Subcutaneous abdominal adipose tissue (tissue), 5 donors: Measurements from ENCODE around the gene ZDHHC14.
"Not testable (repeated sequence)": the region's sequence is repeated elsewhere in the genome, so short reads cannot be mapped to it uniquely, and the experiment has no call there.

Experiments used
- H3K27ac ChIP-seq: one replicate; pipeline ENCODE4 v1.7.0; 2013; ENCODE audit warnings: low read depth, mild to moderate bottlenecking, inconsistent platforms, low read length, moderate library complexity
- H3K27me3 ChIP-seq, 5 donors: one replicate each; pipeline ENCODE4 v1.7.0; 2013; ENCODE audit warnings: low read length in 5 of 5, inconsistent platforms in 1 of 5; ENCODE audit not compliant: control insufficient read depth in 5 of 5, insufficient read depth in 4 of 5
- H3K36me3 ChIP-seq, 5 donors: one replicate each; pipeline ENCODE4 v1.7.0; 2013; ENCODE audit warnings: low read length in 5 of 5; ENCODE audit not compliant: control insufficient read depth in 5 of 5, insufficient read depth in 5 of 5
- H3K4me1 ChIP-seq, 5 donors: one replicate each; pipeline ENCODE4 v1.7.0; 2013; ENCODE audit warnings: low read length in 5 of 5, mild to moderate bottlenecking in 3 of 5, moderate library complexity in 1 of 5; ENCODE audit not compliant: control insufficient read depth in 5 of 5, insufficient read depth in 5 of 5
- H3K4me3 ChIP-seq, 5 donors: one replicate each; pipeline ENCODE4 v1.7.0; 2013; ENCODE audit warnings: low read length in 5 of 5, low read depth in 1 of 5
- H3K9ac ChIP-seq, 5 donors: one replicate each; pipeline ENCODE4 v1.7.0; 2013; ENCODE audit warnings: low read length in 5 of 5, mild to moderate bottlenecking in 4 of 5, moderate library complexity in 3 of 5
- H3K9me3 ChIP-seq, 5 donors: one replicate each; pipeline ENCODE4 v1.7.0; 2013; ENCODE audit warnings: low read length in 5 of 5; ENCODE audit not compliant: control insufficient read depth in 5 of 5
- donor health status: healthy.
- donor health status: healthy.
- donor health status: healthy.
- donor health status: healthy.
- donor health status: healthy.

ZDHHC14 gene

GRCh38 chr6:157570104-157570503 is 189.1 kb downstream of the ZDHHC14 start:
- Histone ChIP-seq H3K27me3 (peaks cover 0 to 3% (median 0%) of the 10 kb centered on the region in 5 donors), H3K27ac (no peak overlapping the region), H3K4me3 (no peak overlapping the region), H3K9ac (no peak overlapping the region), H3K36me3 (no peaks in the 10 kb centered on the region), H3K4me1 (peaks cover 0 to 7% (median 2%) of the 10 kb centered on the region in 5 donors), H3K9me3 (peaks cover 0 to 3% (median 0%) of the 10 kb centered on the region in 5 donors)

DNA sequence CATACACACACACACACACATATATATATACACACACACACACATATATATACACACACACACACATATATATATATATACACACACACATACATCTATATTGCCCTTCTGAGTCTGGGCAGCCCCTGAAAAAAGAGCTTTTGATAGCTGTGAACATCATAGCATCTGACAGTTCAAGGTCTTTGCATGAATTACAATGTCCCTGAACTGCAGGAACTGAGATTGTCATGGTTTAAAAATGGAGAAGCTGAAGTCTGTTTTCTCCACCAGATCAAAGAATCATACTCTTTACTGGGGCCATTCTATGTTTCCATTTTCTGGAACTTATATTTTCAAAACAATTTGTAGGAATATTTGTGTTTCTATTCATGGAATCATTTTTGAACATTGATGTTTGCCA is 189.8 kb downstream of the ZDHHC14 start:
- peaks cover 0 to 7% (median 2%) of the 10 kb centered on the region in 5 donors for H3K4me1 ChIP-seq
- no peaks in the 10 kb centered on the region for H3K36me3 ChIP-seq
- no peak overlapping the region for H3K27ac ChIP-seq
- H3K9ac ChIP-seq: no peak overlapping the region
- peaks cover 0 to 3% (median 0%) of the 10 kb centered on the region in 5 donors for H3K27me3 ChIP-seq
- peaks cover 0 to 3% (median 0%) of the 10 kb centered on the region in 5 donors for H3K9me3 ChIP-seq
- no peak overlapping the region for H3K4me3 ChIP-seq

DNA sequence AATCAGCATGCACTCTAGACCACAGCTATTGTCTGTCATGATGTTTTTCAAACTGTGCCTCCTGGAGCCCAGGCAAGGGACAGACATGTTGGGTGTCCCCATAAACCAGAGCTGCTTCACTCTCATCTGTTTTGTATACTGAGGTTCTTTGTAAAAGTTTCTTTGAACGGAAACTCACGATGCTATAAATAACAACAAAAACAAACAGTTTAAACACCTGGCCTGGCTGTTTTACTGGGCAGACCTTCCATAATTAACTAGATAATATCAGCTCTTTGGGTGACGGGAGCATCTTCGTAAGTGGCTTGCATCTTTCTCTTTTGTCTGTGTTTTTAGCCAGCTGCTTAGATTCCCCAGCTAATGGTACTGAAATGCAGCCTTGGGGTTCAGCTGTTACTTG is 190.3 kb downstream of the ZDHHC14 start:
- Histone ChIP-seq H3K27ac (no peak overlapping the region), H3K4me3 (no peak overlapping the region), H3K36me3 (no peaks in the 10 kb centered on the region), H3K4me1 (peaks cover 0 to 2% (median 0%) of the 10 kb centered on the region in 5 donors), H3K9me3 (peaks cover 0 to 3% (median 0%) of the 10 kb centered on the region in 5 donors), H3K27me3 (peaks cover 0 to 3% (median 0%) of the 10 kb centered on the region in 5 donors), H3K9ac (no peak overlapping the region)

DNA sequence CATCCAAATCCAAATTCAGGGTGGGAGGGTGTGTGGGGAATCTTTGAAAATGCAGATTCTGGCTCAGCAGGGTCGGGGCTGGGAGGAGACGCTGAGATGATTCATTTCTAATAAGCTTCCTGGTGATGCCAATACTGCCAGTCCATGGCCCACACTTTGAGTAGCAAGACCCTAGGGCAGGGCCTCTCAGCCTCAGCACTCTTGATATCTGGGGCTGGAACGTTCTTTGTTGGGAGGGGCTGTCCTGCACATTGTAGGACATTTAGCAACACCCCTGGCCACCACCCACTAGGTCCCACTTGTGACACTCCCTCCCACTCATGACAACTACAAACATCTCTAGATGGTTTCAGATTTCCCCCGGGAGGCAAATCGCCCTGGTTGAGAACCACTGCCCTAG is 191.0 kb downstream of the ZDHHC14 start:
- Histone ChIP-seq H3K27me3 (peaks cover 0 to 3% (median 0%) of the 10 kb centered on the region in 5 donors), H3K36me3 (no peaks in the 10 kb centered on the region), H3K9me3 (peaks cover 0 to 4% (median 0%) of the 10 kb centered on the region in 5 donors), H3K4me3 (no peak overlapping the region), H3K9ac (no peak overlapping the region), H3K4me1 (peaks cover 0 to 2% (median 0%) of the 10 kb centered on the region in 5 donors), H3K27ac (no peak overlapping the region)

- H3K36me3 ChIP-seq: no peaks in the 10 kb centered on the region
- peaks cover 0 to 3% (median 0%) of the 10 kb centered on the region in 5 donors for H3K27me3 ChIP-seq
- peaks cover 0 to 8% (median 0%) of the 10 kb centered on the region in 5 donors for H3K4me1 ChIP-seq
- H3K9me3 ChIP-seq: peaks cover 0 to 6% (median 0%) of the 10 kb centered on the region in 5 donors
- no peak overlapping the region for H3K4me3 ChIP-seq
- H3K27ac ChIP-seq: no peak overlapping the region
- H3K9ac ChIP-seq: no peak overlapping the region
Measured at GRCh38 chr6:157574851-157575424, 193.9 kb downstream of the ZDHHC14 start.

DNA sequence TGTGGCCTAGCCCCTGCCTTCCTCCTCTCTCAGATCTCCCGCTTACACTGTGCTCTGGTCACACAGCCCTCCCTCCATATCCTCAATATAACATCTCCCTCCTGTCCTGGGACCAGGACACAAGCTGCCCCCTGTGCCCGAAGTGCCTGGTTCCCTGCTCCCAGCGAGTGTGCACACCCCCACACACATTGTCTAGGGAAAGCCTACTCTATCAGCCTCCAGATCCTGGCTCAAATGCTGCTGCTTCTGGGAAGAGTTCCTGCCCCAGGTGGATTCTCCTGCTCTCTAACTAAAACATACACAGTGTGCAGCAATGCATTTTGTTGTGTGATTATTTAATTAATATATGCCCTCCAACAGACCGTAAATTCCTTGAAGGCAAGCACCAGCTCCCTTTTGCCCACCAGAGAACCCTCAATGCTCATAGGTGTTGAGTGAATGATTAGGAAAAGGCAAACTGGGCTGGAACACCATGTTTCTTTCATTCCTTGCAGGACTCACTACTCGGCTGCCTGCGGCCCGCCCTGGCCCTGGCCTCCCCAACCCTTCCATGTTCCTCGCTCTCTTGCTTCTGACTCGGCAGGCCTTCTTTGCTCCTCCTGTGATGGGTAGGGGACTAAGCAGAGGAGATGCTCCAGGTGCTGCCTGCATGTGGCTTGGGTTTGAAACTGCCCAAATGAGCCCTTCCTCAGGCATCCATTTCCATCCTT is 194.6 kb downstream of the ZDHHC14 start:
- H3K9me3 ChIP-seq: peaks cover 0 to 6% (median 0%) of the 10 kb centered on the region in 5 donors
- H3K9ac ChIP-seq: no peak overlapping the region
- H3K27me3 ChIP-seq: peaks cover 0 to 3% (median 0%) of the 10 kb centered on the region in 5 donors
- peaks cover 0 to 8% (median 0%) of the 10 kb centered on the region in 5 donors for H3K4me1 ChIP-seq
- H3K27ac ChIP-seq: no peak overlapping the region
- no peak overlapping the region for H3K4me3 ChIP-seq
- H3K36me3 ChIP-seq: no peaks in the 10 kb centered on the region

- not testable (repeated sequence) for H3K27me3 ChIP-seq
Measured at GRCh38 chr6:157576991-157577390, 196.0 kb downstream of the ZDHHC14 start.

DNA sequence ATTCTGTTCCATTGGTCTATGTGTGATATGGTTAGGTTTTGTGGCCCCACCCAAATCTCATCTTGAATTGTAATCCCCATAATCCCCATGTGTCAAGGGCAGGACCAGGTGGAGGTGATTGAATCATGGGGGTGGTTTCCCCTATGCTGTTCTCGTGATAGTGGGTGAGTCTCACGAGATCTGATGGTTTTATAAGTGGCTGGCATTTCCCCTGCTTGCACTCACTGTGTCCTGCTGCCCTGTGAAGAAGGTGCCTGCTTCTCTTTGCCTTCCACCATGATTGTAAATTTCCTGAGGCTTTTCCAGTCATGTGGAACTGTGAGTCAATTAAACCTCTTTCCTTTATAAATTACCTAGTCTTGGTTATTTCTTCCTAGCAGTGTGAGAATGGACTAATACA is 197.5 kb downstream of the ZDHHC14 start:
- not testable (repeated sequence) for H3K4me1 ChIP-seq, H3K4me3 ChIP-seq, H3K27me3 ChIP-seq, H3K27ac ChIP-seq, H3K36me3 ChIP-seq, H3K9ac ChIP-seq
- peaks cover 0 to 12% (median 4%) of the 10 kb centered on the region in 5 donors for H3K9me3 ChIP-seq

More at GRCh38 chr6:157576991-157577390, 196.0 kb downstream of the ZDHHC14 start:
- not testable (repeated sequence) for H3K4me3 ChIP-seq, H3K9me3 ChIP-seq, H3K9ac ChIP-seq, H3K27ac ChIP-seq, H3K36me3 ChIP-seq, H3K4me1 ChIP-seq

GRCh38 chr6:157579467-157580031 is 198.6 kb downstream of the ZDHHC14 start:
- peak overlapping the region; percentile 25 for H3K27ac ChIP-seq

DNA sequence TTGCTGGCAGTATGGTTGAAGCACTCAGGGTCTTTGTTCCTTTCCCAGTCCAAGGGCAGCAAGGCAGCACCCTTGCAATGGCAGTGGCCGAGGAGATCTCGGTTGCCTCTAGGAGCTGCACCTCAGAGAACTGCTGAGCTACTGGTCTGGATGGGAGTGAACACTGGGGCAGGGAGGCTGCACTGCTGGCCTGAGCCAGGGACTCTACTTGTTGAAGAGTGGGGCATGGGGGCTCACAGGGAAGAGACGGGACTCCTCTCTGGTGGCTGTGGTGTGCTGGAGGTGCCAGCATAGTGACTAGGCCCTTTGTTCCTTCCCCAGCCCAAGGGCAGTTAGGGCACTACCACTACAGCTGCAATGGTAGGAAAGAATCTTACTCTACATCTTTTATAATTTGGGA is 203.0 kb downstream of the ZDHHC14 start:
- H3K27ac ChIP-seq: no peak overlapping the region
- H3K9ac ChIP-seq: no peak overlapping the region
- no peaks in the 10 kb centered on the region for H3K36me3 ChIP-seq
- peaks cover 0 to 7% (median 0%) of the 10 kb centered on the region in 5 donors for H3K4me1 ChIP-seq
- no peaks in the 10 kb centered on the region for H3K27me3 ChIP-seq
- no peak overlapping the region for H3K4me3 ChIP-seq
- H3K9me3 ChIP-seq: peaks cover 0 to 12% (median 0%) of the 10 kb centered on the region in 5 donors

More at GRCh38 chr6:157579467-157580031, 198.6 kb downstream of the ZDHHC14 start:
- H3K9me3 ChIP-seq: peaks cover 0 to 12% (median 4%) of the 10 kb centered on the region in 5 donors
- H3K4me3 ChIP-seq: no peak overlapping the region
- H3K9ac ChIP-seq: no peak overlapping the region
- peaks cover 0 to 7% (median 0%) of the 10 kb centered on the region in 5 donors for H3K4me1 ChIP-seq
- H3K36me3 ChIP-seq: no peaks in the 10 kb centered on the region
- no peaks in the 10 kb centered on the region for H3K27me3 ChIP-seq
